Measurements from ENCODE around the gene AOAH.
A peak's percentile ranks its signal among the peaks of the same experiment; 100 is the strongest.

The AOAH gene

DNA sequence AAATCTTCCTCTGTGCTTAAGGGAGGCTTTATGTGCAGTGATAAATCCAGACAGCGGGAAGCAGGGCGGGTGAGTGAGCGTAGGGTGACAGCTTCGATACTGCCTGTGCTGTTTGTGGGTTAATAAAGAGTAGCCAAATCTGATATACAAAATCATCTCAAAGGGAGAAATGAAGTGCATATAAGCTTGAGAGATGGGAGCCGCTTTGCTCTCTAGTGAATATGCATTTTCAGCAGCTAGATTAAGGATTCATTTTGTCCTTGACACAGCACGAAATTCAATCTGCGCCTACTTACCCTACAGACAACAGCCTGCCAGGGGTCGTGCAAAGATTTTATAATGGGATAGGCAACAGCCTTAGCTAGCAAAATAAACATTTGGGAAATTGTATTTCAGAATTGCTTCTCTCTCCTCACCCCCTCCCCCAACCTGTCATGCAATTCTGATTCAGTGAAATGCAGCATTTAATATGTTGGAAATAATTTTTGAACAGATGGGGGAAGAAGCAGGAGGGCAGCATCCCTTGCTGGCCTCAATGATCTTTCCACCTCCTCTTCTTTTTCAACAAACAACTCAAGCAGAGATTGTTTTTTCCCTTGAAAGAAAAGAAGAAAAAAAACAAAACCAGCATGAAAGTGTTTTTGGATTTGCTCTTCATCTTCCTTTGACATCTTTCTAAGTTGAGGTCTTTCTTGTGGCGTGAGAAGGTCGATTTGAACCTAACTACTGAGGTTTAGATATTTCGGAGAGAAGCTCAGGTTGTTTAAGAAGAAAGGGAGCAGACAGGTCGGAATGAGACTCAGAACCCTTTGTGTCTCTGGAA lies 117.9 kb downstream of the AOAH start:
- H3K4me3 Mint-ChIP-seq, result no peak overlapping the region
- no peak overlapping the region for H3K27ac Mint-ChIP-seq
- peaks cover 6% of the 10 kb centered on the region for H3K27me3 Mint-ChIP-seq (ENCODE audit: low read depth)
- H3K4me1 Mint-ChIP-seq (ENCODE audit: low read depth), result peaks cover 30% of the 10 kb centered on the region
- no peaks in the 10 kb centered on the region for H3K9me3 Mint-ChIP-seq
- H3K36me3 Mint-ChIP-seq (ENCODE audit: low read depth), result peaks cover 6% of the 10 kb centered on the region

DNA sequence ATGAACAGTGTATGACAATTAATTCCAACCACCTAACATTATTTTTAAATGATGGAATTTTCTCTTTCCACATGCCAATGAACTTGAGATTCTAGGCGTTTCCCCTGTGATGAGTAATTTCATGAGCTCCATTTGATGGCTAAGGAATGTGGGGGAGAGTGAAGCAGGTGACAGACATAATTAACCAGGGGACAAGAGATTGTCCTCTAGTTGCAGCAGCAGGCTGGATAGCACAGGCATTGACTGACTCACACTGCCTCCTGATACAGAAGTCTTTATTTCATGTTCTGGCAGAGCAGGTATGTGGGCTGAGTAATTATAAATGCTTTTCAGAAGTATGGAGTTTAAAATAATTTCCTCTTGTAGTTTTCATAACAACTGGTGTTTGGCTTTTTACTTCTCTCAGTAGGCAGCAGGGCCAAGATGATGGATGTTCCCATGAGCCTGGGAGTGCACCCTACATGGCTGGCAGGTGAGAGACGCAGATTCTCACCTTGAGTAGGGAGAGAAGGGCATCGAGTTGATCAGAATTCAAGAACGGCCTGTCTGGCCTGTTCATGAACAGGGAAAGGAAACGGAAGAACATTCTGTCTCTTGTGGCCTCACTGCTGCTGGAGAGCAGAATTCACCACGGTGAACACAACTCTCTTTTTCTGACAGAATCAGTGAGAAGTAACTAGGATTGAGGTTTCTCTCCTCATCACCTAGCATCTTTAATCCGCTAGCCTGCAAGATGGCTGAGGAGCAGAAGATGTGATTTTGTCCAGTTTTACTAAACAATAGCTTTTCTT lies 118.8 kb downstream of the AOAH start:
- H3K4me1 Mint-ChIP-seq (ENCODE audit: low read depth), result peaks cover 38% of the 10 kb centered on the region
- no peaks in the 10 kb centered on the region for H3K9me3 Mint-ChIP-seq
- peaks cover 5% of the 10 kb centered on the region for H3K36me3 Mint-ChIP-seq (ENCODE audit: low read depth)
- peak overlapping the region; percentile 39 for H3K27ac Mint-ChIP-seq
- no peak overlapping the region for H3K4me3 Mint-ChIP-seq
- H3K27me3 Mint-ChIP-seq (ENCODE audit: low read depth), result peaks cover 6% of the 10 kb centered on the region

DNA sequence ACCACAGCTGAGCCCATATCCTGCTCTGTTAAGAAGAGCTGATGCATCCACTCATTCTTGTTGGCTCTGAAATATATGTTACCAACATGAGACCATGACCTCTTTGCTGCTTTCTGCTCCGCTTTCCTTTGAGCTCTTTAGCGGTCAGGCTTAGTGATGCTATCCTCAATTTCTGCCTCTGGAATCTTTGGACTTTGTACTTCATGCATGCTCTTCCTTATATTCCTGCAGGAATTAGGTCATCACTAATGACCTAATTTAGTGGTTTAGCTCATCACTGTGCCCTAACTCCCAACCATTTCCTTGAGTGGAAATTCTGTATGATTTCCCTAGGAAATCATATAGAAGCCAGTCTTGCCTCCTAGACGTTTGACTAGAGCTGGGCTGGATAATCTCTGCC lies 119.5 kb downstream of the AOAH start:
- no peak overlapping the region for H3K27ac Mint-ChIP-seq
- peaks cover 7% of the 10 kb centered on the region for H3K36me3 Mint-ChIP-seq (ENCODE audit: low read depth)
- peaks cover 6% of the 10 kb centered on the region for H3K27me3 Mint-ChIP-seq (ENCODE audit: low read depth)
- no peaks in the 10 kb centered on the region for H3K9me3 Mint-ChIP-seq
- peaks cover 44% of the 10 kb centered on the region for H3K4me1 Mint-ChIP-seq (ENCODE audit: low read depth)
- no peak overlapping the region for H3K4me3 Mint-ChIP-seq

DNA sequence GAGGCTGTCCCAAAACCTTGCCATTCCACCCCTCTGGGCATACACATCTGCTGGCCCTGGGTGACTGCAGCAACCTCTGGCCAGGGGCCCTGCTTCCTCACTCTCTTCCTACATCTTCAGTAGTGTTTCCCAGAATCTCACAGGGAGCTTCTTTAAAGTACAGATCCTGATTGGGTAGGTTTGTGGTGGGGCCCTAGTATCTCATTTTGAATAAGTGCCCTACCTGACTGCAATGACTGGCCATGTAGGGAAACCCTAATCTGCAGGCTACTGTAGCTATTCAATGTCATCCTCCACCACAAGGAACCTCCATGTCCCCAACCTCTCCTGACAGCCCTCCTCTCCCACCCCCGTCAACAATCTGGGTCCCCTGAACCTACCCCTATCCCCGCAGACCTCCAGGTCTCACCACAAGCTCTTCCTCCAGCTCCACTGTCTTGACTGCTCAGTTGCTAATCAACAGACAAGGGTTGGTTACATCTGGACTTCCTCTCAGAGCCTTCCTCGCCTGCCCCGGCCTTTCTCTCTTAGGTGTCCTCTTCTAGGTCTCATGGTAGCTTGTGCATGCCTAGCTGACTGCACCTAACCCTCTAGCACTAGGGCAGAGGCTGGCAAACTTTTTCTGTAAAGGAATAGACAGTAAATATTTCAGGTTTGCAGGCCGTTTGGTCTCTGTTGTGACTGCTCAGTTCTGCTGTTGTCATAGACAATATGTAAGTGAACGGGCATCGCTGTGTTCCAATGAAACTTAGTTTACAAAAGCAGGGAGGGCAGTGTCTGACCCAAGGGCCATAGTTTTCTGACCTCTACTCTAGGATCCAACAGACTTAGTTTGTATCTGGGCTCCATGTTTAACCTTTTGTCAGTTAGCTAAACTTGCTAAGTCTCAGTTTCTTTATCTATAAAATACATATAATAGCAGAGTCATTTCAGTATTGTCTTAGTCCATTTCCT lies 121.1 kb downstream of the AOAH start:
- peak overlapping the region; percentile 72 for H3K27ac Mint-ChIP-seq
- no peak overlapping the region for H3K4me3 Mint-ChIP-seq

DNA sequence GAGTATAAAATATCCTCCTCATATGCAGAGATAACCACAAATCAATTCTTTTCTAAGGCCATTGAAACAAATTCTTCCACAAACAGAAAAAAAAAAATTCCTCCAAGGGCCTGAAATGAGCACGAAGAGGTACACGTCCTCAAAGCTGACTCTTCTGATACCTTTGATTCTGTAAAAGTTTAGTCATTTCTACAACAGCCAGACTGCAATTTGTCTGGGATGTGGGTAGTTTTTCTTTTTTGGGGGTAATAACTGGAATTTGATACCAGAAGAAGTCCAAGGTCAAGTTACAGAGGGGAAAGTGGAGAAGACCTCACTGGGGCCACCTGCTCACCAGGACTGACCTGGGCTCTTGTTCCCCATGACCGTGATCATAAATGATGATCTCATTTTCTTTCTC lies 121.8 kb downstream of the AOAH start:
- H3K27ac Mint-ChIP-seq, result no peak overlapping the region

More for the DNA sequence above, 121.1 kb downstream of the AOAH start:
- Mint-ChIP-seq H3K9me3 (no peaks in the 10 kb centered on the region), H3K4me1 (ENCODE audit: low read depth) (peaks cover 49% of the 10 kb centered on the region), H3K27me3 (ENCODE audit: low read depth) (peaks cover 5% of the 10 kb centered on the region), H3K36me3 (ENCODE audit: low read depth) (peaks cover 7% of the 10 kb centered on the region)

DNA sequence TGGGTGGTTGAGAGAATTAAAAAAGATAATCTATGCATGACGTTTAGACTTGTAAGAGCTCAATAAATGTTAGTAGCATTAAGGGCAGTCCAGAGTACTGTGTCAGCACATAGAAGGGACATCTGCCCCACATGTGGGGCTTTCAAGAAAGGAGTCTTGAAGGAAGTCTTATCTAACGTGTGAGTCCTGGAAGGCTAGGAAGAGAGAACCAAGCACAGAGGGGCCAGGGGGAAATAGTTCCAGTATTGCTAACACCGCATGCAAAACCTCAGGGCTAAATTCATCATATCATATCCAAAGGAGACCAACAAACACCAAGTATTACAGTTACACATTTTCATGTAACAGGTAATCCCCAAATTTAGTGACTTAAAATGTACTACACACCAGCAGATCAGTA lies 122.7 kb downstream of the AOAH start:
- H3K4me3 Mint-ChIP-seq, result no peak overlapping the region
- H3K27me3 Mint-ChIP-seq (ENCODE audit: low read depth), result no peaks in the 10 kb centered on the region
- no peaks in the 10 kb centered on the region for H3K9me3 Mint-ChIP-seq
- H3K36me3 Mint-ChIP-seq (ENCODE audit: low read depth), result peaks cover 7% of the 10 kb centered on the region
- H3K27ac Mint-ChIP-seq, result no peak overlapping the region
- H3K4me1 Mint-ChIP-seq (ENCODE audit: low read depth), result peaks cover 56% of the 10 kb centered on the region

More for the DNA sequence above, 121.8 kb downstream of the AOAH start:
- H3K4me3 Mint-ChIP-seq, result no peak overlapping the region
- H3K9me3 Mint-ChIP-seq, result no peaks in the 10 kb centered on the region
- H3K27me3 Mint-ChIP-seq (ENCODE audit: low read depth), result peaks cover 4% of the 10 kb centered on the region
- peaks cover 56% of the 10 kb centered on the region for H3K4me1 Mint-ChIP-seq (ENCODE audit: low read depth)
- H3K36me3 Mint-ChIP-seq (ENCODE audit: low read depth), result peaks cover 7% of the 10 kb centered on the region

DNA sequence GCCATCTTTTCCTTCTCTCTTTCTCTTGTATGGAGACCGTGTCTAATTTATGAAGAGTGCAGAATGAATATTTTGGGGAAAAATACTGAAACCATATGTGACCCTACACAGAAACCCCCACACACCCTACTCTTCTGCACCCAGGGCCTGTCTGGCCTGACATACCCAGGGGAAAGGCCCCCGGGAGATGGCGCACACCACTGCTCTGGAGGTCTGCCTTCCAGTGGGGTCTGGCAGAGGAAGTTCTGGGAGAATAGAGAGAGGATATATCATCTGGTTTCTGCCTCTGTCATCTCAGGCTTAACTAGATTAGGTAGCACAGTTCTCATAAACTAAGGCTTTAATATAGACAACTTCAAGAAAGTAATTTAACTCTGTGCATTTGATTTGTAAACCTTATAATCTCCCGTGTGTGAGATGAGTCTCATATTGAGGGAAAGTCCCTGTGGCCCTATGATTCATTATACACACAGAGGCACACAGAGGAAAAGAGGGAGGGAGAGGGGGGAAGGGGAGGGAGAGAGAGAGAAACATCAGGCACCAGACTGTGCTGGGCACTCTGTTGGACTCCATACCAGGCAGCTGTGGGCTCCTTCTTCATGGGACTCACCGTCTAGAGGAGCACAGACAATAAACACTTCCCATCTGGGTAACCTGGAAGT lies 123.3 kb downstream of the AOAH start:
- no peak overlapping the region for H3K4me3 Mint-ChIP-seq
- no peak overlapping the region for H3K27ac Mint-ChIP-seq
- H3K4me1 Mint-ChIP-seq (ENCODE audit: low read depth), result peaks cover 54% of the 10 kb centered on the region
- no peaks in the 10 kb centered on the region for H3K27me3 Mint-ChIP-seq (ENCODE audit: low read depth)
- peaks cover 7% of the 10 kb centered on the region for H3K36me3 Mint-ChIP-seq (ENCODE audit: low read depth)
- H3K9me3 Mint-ChIP-seq, result no peaks in the 10 kb centered on the region

DNA sequence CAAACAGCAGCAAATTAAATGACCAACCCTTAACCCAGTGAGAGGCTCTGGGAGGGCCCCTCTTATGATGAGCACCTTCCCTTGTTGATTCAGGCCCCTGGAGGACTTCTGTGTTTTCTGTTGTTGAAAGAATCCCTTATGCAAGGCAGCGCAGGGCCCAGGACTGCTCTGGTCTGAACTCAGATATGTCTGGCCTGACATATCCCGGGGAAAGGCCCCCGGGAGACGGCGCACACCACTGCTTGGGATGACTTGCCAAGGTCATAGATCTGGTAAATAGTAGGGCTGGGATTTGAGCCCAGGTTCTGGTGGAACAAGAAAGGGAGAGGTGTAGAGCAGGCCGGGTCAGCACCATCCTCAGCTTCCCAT lies 124.0 kb downstream of the AOAH start:
- no peak overlapping the region for H3K4me3 Mint-ChIP-seq
- no peaks in the 10 kb centered on the region for H3K9me3 Mint-ChIP-seq
- no peak overlapping the region for H3K27ac Mint-ChIP-seq
- H3K27me3 Mint-ChIP-seq (ENCODE audit: low read depth), result no peaks in the 10 kb centered on the region
- peaks cover 3% of the 10 kb centered on the region for H3K36me3 Mint-ChIP-seq (ENCODE audit: low read depth)
- H3K4me1 Mint-ChIP-seq (ENCODE audit: low read depth), result peaks cover 49% of the 10 kb centered on the region

DNA sequence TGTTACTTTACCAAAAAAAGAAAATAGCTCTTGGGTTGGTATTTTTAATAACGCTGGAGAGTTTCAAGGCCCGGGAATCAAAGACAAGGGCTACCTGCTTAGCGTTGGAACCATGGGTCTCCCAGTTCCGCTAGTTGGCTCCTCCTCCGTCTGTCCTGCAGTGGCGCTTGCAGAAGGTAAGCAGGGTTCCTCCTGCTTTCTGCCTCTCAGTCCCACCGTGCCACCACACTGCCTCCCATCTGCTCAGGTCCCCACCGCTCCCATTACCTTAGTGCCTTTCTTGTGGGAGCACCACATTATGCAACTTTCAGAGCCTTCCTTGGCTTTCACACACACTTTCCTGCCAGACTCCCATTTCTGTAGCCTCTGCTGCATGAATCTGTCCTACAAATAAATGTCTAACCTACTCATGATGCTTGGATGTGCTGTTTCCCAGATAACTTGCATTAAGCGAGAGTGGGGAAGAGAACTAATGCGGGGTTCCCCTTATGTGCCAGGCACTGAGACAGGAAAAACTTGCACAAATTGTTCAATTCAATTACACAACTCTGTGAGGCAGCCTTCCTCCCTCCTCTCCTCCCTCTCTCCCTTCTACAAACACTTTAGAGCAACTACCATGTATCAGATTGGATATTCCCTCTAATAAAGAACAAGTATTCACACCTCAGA lies 124.5 kb downstream of the AOAH start:
- Mint-ChIP-seq H3K27ac (no peak overlapping the region), H3K4me1 (ENCODE audit: low read depth) (peaks cover 45% of the 10 kb centered on the region), H3K9me3 (no peaks in the 10 kb centered on the region), H3K4me3 (no peak overlapping the region), H3K36me3 (ENCODE audit: low read depth) (peaks cover 3% of the 10 kb centered on the region), H3K27me3 (ENCODE audit: low read depth) (no peaks in the 10 kb centered on the region)

DNA sequence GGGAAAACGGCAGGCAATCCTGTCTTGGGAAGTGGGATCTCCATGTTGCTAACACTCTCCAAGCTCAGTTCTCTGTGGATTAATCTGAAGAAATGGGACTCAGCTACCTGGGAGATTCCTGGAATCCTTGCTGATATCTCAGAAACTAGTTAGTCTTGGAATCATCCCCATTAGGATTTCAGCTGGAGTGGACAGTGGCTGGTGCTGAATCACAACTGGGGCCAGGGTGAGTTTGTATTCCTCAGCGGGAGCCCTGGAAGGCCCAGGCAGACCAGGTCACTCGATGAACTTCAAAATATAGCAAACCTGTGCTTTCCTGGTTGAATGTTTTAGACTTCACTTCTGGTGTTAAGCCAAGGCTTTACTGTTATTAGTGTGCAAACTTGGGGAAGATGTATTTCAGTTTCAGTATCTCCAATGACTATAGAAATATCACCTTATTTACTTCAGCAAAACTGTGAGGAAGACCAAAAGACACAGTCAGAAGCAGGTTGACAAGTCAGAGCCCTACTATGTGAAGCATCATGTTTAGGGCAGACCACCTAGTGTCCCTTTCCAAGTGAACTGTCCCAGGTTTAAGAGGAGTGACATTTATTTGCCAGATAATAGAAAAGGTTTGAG lies 126.1 kb downstream of the AOAH start:
- H3K36me3 Mint-ChIP-seq (ENCODE audit: low read depth), result peaks cover 6% of the 10 kb centered on the region
- H3K27ac Mint-ChIP-seq, result peak overlapping the region; percentile 26

DNA sequence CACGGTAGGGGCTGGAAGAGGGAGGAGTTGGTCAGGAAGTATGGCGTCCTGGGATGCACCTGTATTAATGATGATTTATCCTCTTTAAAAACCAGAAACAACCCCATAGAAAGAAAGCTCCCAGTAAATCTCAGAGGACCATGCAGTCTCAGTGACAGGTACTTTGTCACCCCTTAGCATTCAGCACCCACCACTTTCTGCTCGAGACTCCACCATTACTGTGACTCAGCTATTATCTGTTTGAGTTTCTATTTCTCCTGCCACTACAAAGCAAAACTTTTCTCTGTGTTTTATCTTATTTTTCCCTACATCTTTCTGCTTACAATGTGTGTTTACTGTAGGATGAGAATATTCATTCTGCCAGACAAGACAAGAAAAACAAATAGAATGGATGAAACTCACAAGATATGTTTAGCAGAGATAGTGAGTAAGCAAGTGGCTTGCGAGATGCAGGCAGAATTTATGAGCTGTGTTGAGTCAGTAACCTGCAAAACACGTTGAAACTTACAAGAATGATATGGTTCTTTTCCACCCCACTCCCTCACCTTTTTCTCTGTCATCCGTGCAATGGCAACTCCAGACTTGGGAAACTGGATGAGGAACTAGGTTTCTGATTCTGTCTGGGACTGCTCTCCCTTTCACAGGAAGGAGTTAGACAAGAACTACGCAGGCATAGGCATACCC lies 127.1 kb downstream of the AOAH start:
- Mint-ChIP-seq H3K4me1 (ENCODE audit: low read depth) (peaks cover 34% of the 10 kb centered on the region), H3K36me3 (ENCODE audit: low read depth) (peaks cover 6% of the 10 kb centered on the region), H3K9me3 (no peaks in the 10 kb centered on the region), H3K27me3 (ENCODE audit: low read depth) (no peaks in the 10 kb centered on the region), H3K4me3 (no peak overlapping the region), H3K27ac (peak overlapping the region; percentile 15)

More for the DNA sequence above, 126.1 kb downstream of the AOAH start:
- Mint-ChIP-seq H3K27me3 (ENCODE audit: low read depth) (no peaks in the 10 kb centered on the region), H3K4me3 (no peak overlapping the region), H3K9me3 (no peaks in the 10 kb centered on the region), H3K4me1 (ENCODE audit: low read depth) (peaks cover 42% of the 10 kb centered on the region)

DNA sequence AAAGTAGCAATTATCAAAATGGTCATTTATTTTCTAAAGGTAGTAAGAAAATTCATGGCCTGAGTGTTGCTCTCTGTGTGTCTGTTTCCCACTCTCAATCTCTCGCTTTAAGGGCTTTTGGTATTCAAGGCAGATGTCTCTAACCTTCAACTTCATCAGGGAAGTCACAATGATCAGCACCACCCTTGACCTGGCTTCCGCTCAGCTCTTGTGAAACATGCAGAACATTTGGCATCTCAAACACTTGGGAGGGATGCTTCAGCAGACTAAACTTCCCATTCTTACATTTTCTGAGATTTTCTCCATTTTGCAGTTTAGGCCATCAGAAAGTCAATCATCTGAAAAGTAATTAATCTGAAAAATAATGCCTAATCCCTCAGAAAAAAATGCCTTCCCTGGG lies 129.8 kb downstream of the AOAH start:
- H3K36me3 Mint-ChIP-seq (ENCODE audit: low read depth), result peaks cover 10% of the 10 kb centered on the region

DNA sequence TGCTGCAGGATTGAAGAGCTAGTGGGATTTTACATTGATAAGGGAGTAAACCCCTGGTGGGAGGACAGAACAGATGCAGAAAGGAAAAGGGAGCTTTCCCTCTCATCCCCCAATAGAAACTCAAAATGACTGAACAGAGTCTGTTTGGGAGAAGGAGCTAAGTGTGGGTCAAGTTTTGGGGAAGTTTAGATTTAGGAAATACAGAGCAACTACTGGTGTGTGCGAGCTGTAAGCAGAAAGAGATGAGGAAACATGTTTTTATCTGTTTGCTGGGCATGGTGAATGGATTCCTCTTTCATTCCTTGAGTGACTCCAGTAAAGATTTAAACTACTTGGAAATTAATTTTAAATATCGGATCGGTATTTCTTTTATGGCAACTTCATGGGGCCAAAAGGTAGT lies 132.7 kb downstream of the AOAH start:
- H3K27ac Mint-ChIP-seq, result no peak overlapping the region
- H3K4me1 Mint-ChIP-seq (ENCODE audit: low read depth), result no peaks in the 10 kb centered on the region
- peaks cover 10% of the 10 kb centered on the region for H3K36me3 Mint-ChIP-seq (ENCODE audit: low read depth)
- no peaks in the 10 kb centered on the region for H3K27me3 Mint-ChIP-seq (ENCODE audit: low read depth)
- no peaks in the 10 kb centered on the region for H3K9me3 Mint-ChIP-seq
- no peak overlapping the region for H3K4me3 Mint-ChIP-seq

More for the DNA sequence above, 129.8 kb downstream of the AOAH start:
- Mint-ChIP-seq H3K4me1 (ENCODE audit: low read depth) (peaks cover 12% of the 10 kb centered on the region), H3K27ac (no peak overlapping the region), H3K27me3 (ENCODE audit: low read depth) (no peaks in the 10 kb centered on the region), H3K9me3 (no peaks in the 10 kb centered on the region), H3K4me3 (no peak overlapping the region)

All from T-helper 1 cell treated with Interleukin-12 subunit alpha and Interleukin-12 subunit beta and Interleukin-4 antibody, amounts not matched to agents 30 μg/mL and 1 μg/mL, for 36 hours (primary cell).